ENCODE measurements around the gene BCR.

Gene BCR

GRCh38 chr22:23178512-23179254, 1.6 kb upstream of the BCR start:
- FAIRE-seq: no peak

GRCh38 chr22:23179381-23180299, 669 bp upstream of the BCR start:
- FAIRE-seq: no peak

GRCh38 chr22:23180893-23181720, 798 bp downstream of the BCR start:
- no peak for FAIRE-seq

- FAIRE-seq: no peak
These were observed 1.5 kb downstream of the BCR start for GRCh38 chr22:23181721-23182308.

- no peak for FAIRE-seq
These were observed 2.2 kb downstream of the BCR start for GRCh38 chr22:23182309-23183060.

GRCh38 chr22:23183061-23183698, 2.9 kb downstream of the BCR start:
- no peak for FAIRE-seq

- no peak for FAIRE-seq
These were observed 3.9 kb downstream of the BCR start for GRCh38 chr22:23184100-23184763.

GRCh38 chr22:23184764-23185113, 4.4 kb downstream of the BCR start:
- no peak for FAIRE-seq

GRCh38 chr22:23187211-23187610, 6.9 kb downstream of the BCR start:
- FAIRE-seq: no peak

GRCh38 chr22:23187871-23188700, 7.8 kb downstream of the BCR start:
- FAIRE-seq: no peak

GRCh38 chr22:23190526-23190925, 10.2 kb downstream of the BCR start:
- FAIRE-seq: no peak

GRCh38 chr22:23192133-23192532, 11.8 kb downstream of the BCR start:
- no peak for FAIRE-seq

- no peak for FAIRE-seq
These were observed 12.2 kb downstream of the BCR start for GRCh38 chr22:23192558-23192957.

- FAIRE-seq: no peak
These were observed 13.0 kb downstream of the BCR start for GRCh38 chr22:23193196-23193827.

- no peak for FAIRE-seq
These were observed 13.6 kb downstream of the BCR start for GRCh38 chr22:23193882-23194281.

GRCh38 chr22:23196165-23196564, 15.9 kb downstream of the BCR start:
- no peak for FAIRE-seq

GRCh38 chr22:23197836-23198235, 17.5 kb downstream of the BCR start:
- FAIRE-seq: no peak

- no peak for FAIRE-seq
These were observed 18.9 kb downstream of the BCR start for GRCh38 chr22:23199159-23199558.

GRCh38 chr22:23200898-23201297, 20.6 kb downstream of the BCR start:
- no peak for FAIRE-seq
